Thoracic aorta (tissue), 2 donors: ENCODE results near the gene SMIM45.

Experiments
- ATAC-seq: fragments of 150-250 bp; one replicate; pipeline ENCODE4 v1.8.0; 2017; ENCODE audit warnings: low read depth; ENCODE audit not compliant: insufficient number of reproducible peaks, low FRiP score
- DNase-seq: peaks from one replicate; pipeline ENCODE4 v3.0.0-alpha.2; 2020; ENCODE audit warnings: low spot score
- H3K27ac ChIP-seq, 2 donors: fragments of 200-600 bp; sonication (generic); 1 replicate in 1 of 2; 2 replicates in 1 of 2; pipeline ENCODE4 v1.5.1; 2016; ENCODE audit warnings: mild to moderate bottlenecking in 2 of 2, moderate library complexity in 2 of 2
- H3K27me3 ChIP-seq: fragments of 200-600 bp; sonication (generic); replicated peaks from 2 replicates; pipeline ENCODE4 v1.6.0; 2016; ENCODE audit warnings: mild to moderate bottlenecking; ENCODE audit not compliant: insufficient read depth
- H3K36me3 ChIP-seq: fragments of 200-600 bp; sonication (generic); one replicate; pipeline ENCODE4 v1.5.1; 2016
- H3K4me1 ChIP-seq, 2 donors: fragments of 200-600 bp; sonication (generic); 1 replicate in 1 of 2; 2 replicates in 1 of 2; pipeline versions ENCODE4 v1.5.1 to v1.6.0; 2016; ENCODE audit warnings: low read depth in 2 of 2, mild to moderate bottlenecking in 1 of 2; ENCODE audit not compliant: control insufficient read depth in 1 of 2
- H3K4me3 ChIP-seq: fragments of 200-600 bp; sonication (generic); 2 replicates; pipeline ENCODE4 v1.5.1; 2016; ENCODE audit warnings: mild to moderate bottlenecking
- H3K9me3 ChIP-seq: fragments of 200-600 bp; sonication (generic); 2 replicates; pipeline ENCODE4 v1.5.1; 2016
- CTCF ChIP-seq: fragments of 200-600 bp; sonication (generic); IDR thresholded peaks from one replicate; pipeline ENCODE4 v1.5.1; 2019; ENCODE audit warnings: antibody characterized with exemption

Gene SMIM45

GRCh38 chr22:41991111-41991510, 39.2 kb downstream of the SMIM45 start:
- no peak for TF ChIP-seq CTCF
- no peaks in the 10 kb centered on the region for H3K27me3 ChIP-seq
- H3K4me3 ChIP-seq, result no peak overlapping the region
- no peak for DNase-seq
- H3K4me1 ChIP-seq, result no peaks in the 10 kb centered on the region
- ATAC-seq, result no peak
- H3K9me3 ChIP-seq, result no peaks in the 10 kb centered on the region
- no peaks in the 10 kb centered on the region for H3K36me3 ChIP-seq
- no peak overlapping the region for H3K27ac ChIP-seq

- Histone ChIP-seq H3K4me3 (no peak overlapping the region), H3K36me3 (no peaks in the 10 kb centered on the region), H3K27ac (no peak overlapping the region), H3K27me3 (no peaks in the 10 kb centered on the region), H3K9me3 (no peaks in the 10 kb centered on the region), H3K4me1 (no peaks in the 10 kb centered on the region)
- ATAC-seq (no peak), DNase-seq (no peak)
- no peak for TF ChIP-seq CTCF
Observed at GRCh38 chr22:41992496-41992895, 40.5 kb downstream of the SMIM45 start.

- no peak for TF ChIP-seq CTCF
- no peaks in the 10 kb centered on the region for H3K27me3 ChIP-seq
- H3K4me1 ChIP-seq, result no peaks in the 10 kb centered on the region
- DNase-seq (no peak), ATAC-seq (no peak)
- H3K4me3 ChIP-seq, result no peak overlapping the region
- H3K9me3 ChIP-seq, result no peaks in the 10 kb centered on the region
- no peaks in the 10 kb centered on the region for H3K36me3 ChIP-seq
- no peak overlapping the region for H3K27ac ChIP-seq
Observed at GRCh38 chr22:41995211-41995610, 43.3 kb downstream of the SMIM45 start.

GRCh38 chr22:41996826-41997225, 44.9 kb downstream of the SMIM45 start:
- DNase-seq, result no peak

More at GRCh38 chr22:41996826-41997225, 44.9 kb downstream of the SMIM45 start:
- no peak for TF ChIP-seq CTCF
- no peaks in the 10 kb centered on the region for H3K36me3 ChIP-seq
- H3K4me1 ChIP-seq, result no peaks in the 10 kb centered on the region
- no peaks in the 10 kb centered on the region for H3K27me3 ChIP-seq
- no peak overlapping the region for H3K27ac ChIP-seq
- H3K9me3 ChIP-seq, result no peaks in the 10 kb centered on the region
- no peak overlapping the region for H3K4me3 ChIP-seq
- ATAC-seq, result no peak
